HepG2 (cell line): ENCODE results near the gene LBX2. TPM values are rescaled to one million over a fixed set of nuclear protein-coding genes. Genes with fewer than 3 reads are reported as not detected.

Experiments
- CEBPB ChIP-seq: IDR thresholded peaks from 2 replicates; pipeline ENCODE4 v1.6.1; 2011; ENCODE audit warnings: low read depth, low read length, improper control_type of control experiment, borderline replicate concordance
- DZIP1 ChIP-seq: sonication (generic); formaldehyde crosslinking; IDR thresholded peaks from 2 replicates; pipeline ENCODE4 v1.5.0; 2020; ENCODE audit warnings: mild to moderate bottlenecking, missing genetic modification reagents
- FOXK2 ChIP-seq: fragments of 450-650 bp; IDR thresholded peaks from 2 replicates; pipeline ENCODE4 v1.6.1; 2016
- FOXP4 ChIP-seq: sonication (generic); formaldehyde crosslinking; IDR thresholded peaks from 2 replicates; pipeline ENCODE4 v1.4.0; 2020; ENCODE audit warnings: missing genetic modification reagents
- HNRNPH1 ChIP-seq: fragments of 200-400 bp; formaldehyde crosslinking; optimal IDR thresholded peaks from 2 replicates; pipeline ENCODE3; 2017; ENCODE audit warnings: mild to moderate bottlenecking, low read depth, low read length
- KLF6 ChIP-seq: IDR thresholded peaks from 2 replicates; pipeline ENCODE4 v1.8.0; 2016; ENCODE audit warnings: missing biosample characterization, missing genetic modification reagents
- MEF2D ChIP-seq: sonication (generic); formaldehyde crosslinking; IDR thresholded peaks from 2 replicates; pipeline ENCODE4 v1.5.1; 2020; ENCODE audit warnings: mild to moderate bottlenecking, missing genetic modification reagents
- PRDM10 ChIP-seq: sonication (generic); formaldehyde crosslinking; IDR thresholded peaks from 2 replicates; pipeline ENCODE4 v1.4.0; 2020; ENCODE audit warnings: low read depth, missing genetic modification reagents
- RBFOX2 ChIP-seq: fragments of 200-400 bp; formaldehyde crosslinking; IDR thresholded peaks from 2 replicates; pipeline ENCODE4 v1.6.1; 2017; ENCODE audit warnings: low read depth, mild to moderate bottlenecking, low read length
- RFX1 ChIP-seq: fragments of 450-650 bp; IDR thresholded peaks from 2 replicates; pipeline ENCODE4 v1.6.1; 2017
- TAF1 ChIP-seq: sonication (generic); formaldehyde crosslinking; IDR thresholded peaks from 2 replicates; pipeline ENCODE4 v1.4.0; 2020; ENCODE audit warnings: missing genetic modification reagents
- TAF15 ChIP-seq: fragments of 200-400 bp; formaldehyde crosslinking; IDR thresholded peaks from one replicate; pipeline ENCODE4 v1.6.1; 2018; ENCODE audit warnings: mild to moderate bottlenecking, low read depth, low read length; ENCODE audit not compliant: poor library complexity, severe bottlenecking
- THAP8 ChIP-seq: sonication (generic); formaldehyde crosslinking; IDR thresholded peaks from 2 replicates; pipeline ENCODE4 v1.5.1; 2020; ENCODE audit warnings: missing genetic modification reagents, mild to moderate bottlenecking, borderline replicate concordance
- THYN1 ChIP-seq: sonication (generic); formaldehyde crosslinking; IDR thresholded peaks from 2 replicates; pipeline ENCODE4 v1.8.1; 2023; ENCODE audit warnings: low read depth, mild to moderate bottlenecking, moderate library complexity, missing genetic modification reagents, borderline replicate concordance
- ZNF124 ChIP-seq: sonication (generic); formaldehyde crosslinking; IDR thresholded peaks from 2 replicates; pipeline ENCODE4 v1.4.0; 2020; ENCODE audit warnings: missing genetic modification reagents
- ZNF343 ChIP-seq: sonication (generic); formaldehyde crosslinking; IDR thresholded peaks from 2 replicates; pipeline ENCODE4 v1.4.0; 2020; ENCODE audit warnings: mild to moderate bottlenecking, missing genetic modification reagents
- ZNF549 ChIP-seq: sonication (generic); formaldehyde crosslinking; IDR thresholded peaks from 2 replicates; pipeline ENCODE4 v1.5.0; 2020; ENCODE audit warnings: missing genetic modification reagents
- ZNF704 ChIP-seq: sonication (generic); formaldehyde crosslinking; IDR thresholded peaks from 2 replicates; pipeline ENCODE4 v1.8.1; 2023; ENCODE audit warnings: mild to moderate bottlenecking, inconsistent platforms, moderate library complexity, missing genetic modification reagents, borderline replicate concordance
- ZNF772 ChIP-seq: sonication (generic); formaldehyde crosslinking; IDR thresholded peaks from 2 replicates; pipeline ENCODE4 v1.5.0; 2020; ENCODE audit warnings: mild to moderate bottlenecking, missing genetic modification reagents
- polyA plus RNA-seq, 8 experiments: library from polyadenylated mRNA; depleted of rRNA in 3 of 8; stranded (reverse) in 7 of 8; unstranded in 1 of 8; fragments of >200 nt; fragmentation: Illumina TruSeq in 4 of 8; extraction: Trizol in 4 of 8; gene quantifications; 2 replicates each; pipeline versions ENCODE4 v1.2.1 to v1.2.3, GENCODE V29; 2011 to 2016; ENCODE audit warnings: low read depth in 4 of 8, missing spikeins in 1 of 8, mixed read lengths in 1 of 8; ENCODE audit not compliant: insufficient read depth in 1 of 8
- total RNA-seq, 5 experiments: library from RNA; depleted of rRNA; stranded (reverse); fragments of >200 nt; fragmentation: Illumina TruSeq; extraction: Trizol; gene quantifications; 2 replicates each; pipeline ENCODE4 v1.2.3, GENCODE V29; 2016; ENCODE audit warnings: low read depth in 1 of 5

The LBX2 gene
- total and polyA plus RNA-seq, 2 of the 13 experiments (the other 11 are each of a cell fraction or from before 2014, with no cell fraction given): 6.4 to 8.1 TPM

GRCh38 chr2:74502720-74503505 lies 3.5 kb upstream of the LBX2 start (continued):
- TF ChIP-seq PRDM10 (CRISPR knock-in tag): no peak; the same call in 1 of the 2 replicates
- TF ChIP-seq ZNF549 (CRISPR knock-in tag): peak; percentile 19; the same call in 1 of the 2 replicates
- peak; percentile 87 for TF ChIP-seq DZIP1 (CRISPR knock-in tag)
- no peak for TF ChIP-seq HNRNPH1
- no peak for TF ChIP-seq FOXP4 (CRISPR knock-in tag)
- peak; percentile 78; the same call in 1 of the 2 replicates for TF ChIP-seq ZNF772 (CRISPR knock-in tag)
- TF ChIP-seq TAF15: peak; percentile 81
- TF ChIP-seq TAF1 (CRISPR knock-in tag): peak; percentile 81
- TF ChIP-seq ZNF124 (CRISPR knock-in tag): no peak
- peak; percentile 6; the same call in 1 of the 2 replicates for TF ChIP-seq MEF2D
- no peak for TF ChIP-seq KLF6
- peak; percentile 97 for TF ChIP-seq RBFOX2
- TF ChIP-seq ZNF704: no peak
- TF ChIP-seq ZNF343 (CRISPR knock-in tag): no peak
- no peak for TF ChIP-seq CEBPB
- TF ChIP-seq RFX1: no peak
- TF ChIP-seq THAP8 (CRISPR knock-in tag): peak; percentile 91; the same call in 1 of the 2 replicates
- 0 out of 2 replicates have a peak, but pooled peaks have one; percentile 87 for TF ChIP-seq THYN1
- TF ChIP-seq FOXK2: no peak
